Ishikawa (cell line): ENCODE results near the gene RASSF1.

Experiments
- CEBPB ChIP-seq: IDR thresholded peaks from 2 replicates; pipeline ENCODE4 v1.6.1; 2012
- CREB1 ChIP-seq: IDR thresholded peaks from 2 replicates; pipeline ENCODE4 v1.6.1; 2012; ENCODE audit warnings: low read depth
- EGR1 ChIP-seq: IDR thresholded peaks from 2 replicates; pipeline ENCODE4 v1.6.1; 2012
- EP300 ChIP-seq: IDR thresholded peaks from 2 replicates; pipeline ENCODE4 v1.6.1; 2012; ENCODE audit warnings: borderline replicate concordance
- FOXM1 ChIP-seq: IDR thresholded peaks from 2 replicates; pipeline ENCODE4 v1.6.1; 2012; ENCODE audit warnings: low read depth, borderline replicate concordance
- MAX ChIP-seq: IDR thresholded peaks from 2 replicates; pipeline ENCODE4 v1.6.1; 2012
- NFIC ChIP-seq: IDR thresholded peaks from 2 replicates; pipeline ENCODE4 v1.6.1; 2012
- RAD21 ChIP-seq: IDR thresholded peaks from 2 replicates; pipeline ENCODE4 v1.6.1; 2012; ENCODE audit warnings: low read depth
- REST ChIP-seq: IDR thresholded peaks from 2 replicates; pipeline ENCODE4 v1.6.1; 2012; ENCODE audit warnings: low read depth, mild to moderate bottlenecking
- TAF1 ChIP-seq: IDR thresholded peaks from 2 replicates; pipeline ENCODE4 v1.6.1; 2012; ENCODE audit warnings: low read depth, mild to moderate bottlenecking
- TCF12 ChIP-seq: IDR thresholded peaks from 2 replicates; pipeline ENCODE4 v1.6.1; 2012; ENCODE audit warnings: low read depth
- TEAD4 ChIP-seq: IDR thresholded peaks from 2 replicates; pipeline ENCODE4 v1.6.1; 2012
- USF1 ChIP-seq: IDR thresholded peaks from 2 replicates; pipeline ENCODE4 v1.6.1; 2012
- YY1 ChIP-seq: IDR thresholded peaks from 2 replicates; pipeline ENCODE4 v1.6.1; 2012; ENCODE audit warnings: low read depth
- ZBTB7A ChIP-seq: IDR thresholded peaks from 2 replicates; pipeline ENCODE4 v1.6.1; 2012; ENCODE audit warnings: low read depth

The RASSF1 gene

GRCh38 chr3:50322386-50323091 lies 18.1 kb downstream of the RASSF1 start, which contains the start of gene HYAL2:
TSS of gene HYAL2 (minus strand) at chr3:50322745. CDS start at chr3:50320489, 2,256 bp downstream.
- TF ChIP-seq CREB1 (no peak), FOXM1 (no peak), NFIC (no peak), CEBPB (no peak), RAD21 (no peak), TAF1 (no peak), REST (no peak), USF1 (no peak), TEAD4 (no peak), EGR1 (no peak), EP300 (no peak), TCF12 (no peak), ZBTB7A (no peak), MAX (no peak), YY1 (no peak)

- TF ChIP-seq YY1 (no peak), TAF1 (no peak), TEAD4 (no peak), CEBPB (no peak), MAX (no peak), TCF12 (no peak), RAD21 (no peak), EGR1 (no peak), CREB1 (no peak), USF1 (no peak), FOXM1 (no peak), REST (no peak), NFIC (no peak), ZBTB7A (no peak), EP300 (no peak)
Observed at GRCh38 chr3:50322115-50322385, 18.6 kb downstream of the RASSF1 start.

GRCh38 chr3:50321336-50322114 lies 19.1 kb downstream of the RASSF1 start:
- TF ChIP-seq YY1 (peak; percentile 53), TAF1 (no peak), ZBTB7A (peak; percentile 43; the same call in 1 of the 2 replicates), NFIC (no peak; the same call in none of the 2 replicates), TCF12 (no peak), CREB1 (0 out of 2 replicates have a peak, but pooled peaks have one; percentile 26), EP300 (peak; percentile 68; the same call in 1 of the 2 replicates), FOXM1 (no peak), TEAD4 (no peak), MAX (peak; percentile 85), RAD21 (no peak; the same call in 1 of the 2 replicates), EGR1 (peak; percentile 71; the same call in 1 of the 2 replicates)

GRCh38 chr3:50320853-50321335 lies 19.7 kb downstream of the RASSF1 start:
- TF ChIP-seq MAX (no peak; the same call in 1 of the 2 replicates), TAF1 (no peak; the same call in 1 of the 2 replicates), TEAD4 (no peak), FOXM1 (no peak), USF1 (peak; percentile 73), CEBPB (no peak), ZBTB7A (peak; percentile 89), TCF12 (no peak), NFIC (no peak), RAD21 (no peak), EGR1 (peak; percentile 15; the same call in 1 of the 2 replicates), CREB1 (no peak), REST (no peak), EP300 (no peak), YY1 (no peak)
